SKM-1 (cell line): ENCODE data around the gene SAMD10.
A peak's percentile ranks its signal among the peaks of the same experiment; 100 is the strongest.
"Not testable (repeated sequence)": the region's sequence is repeated elsewhere in the genome, so short reads cannot be mapped to it uniquely, and the experiment has no call there.

Experiments
- DNase-seq: peaks from one replicate; lab custom pipeline; 2025; ENCODE audit not compliant: unreplicated experiment; lab: John Stamatoyannopoulos, UW

SAMD10 gene

DNA sequence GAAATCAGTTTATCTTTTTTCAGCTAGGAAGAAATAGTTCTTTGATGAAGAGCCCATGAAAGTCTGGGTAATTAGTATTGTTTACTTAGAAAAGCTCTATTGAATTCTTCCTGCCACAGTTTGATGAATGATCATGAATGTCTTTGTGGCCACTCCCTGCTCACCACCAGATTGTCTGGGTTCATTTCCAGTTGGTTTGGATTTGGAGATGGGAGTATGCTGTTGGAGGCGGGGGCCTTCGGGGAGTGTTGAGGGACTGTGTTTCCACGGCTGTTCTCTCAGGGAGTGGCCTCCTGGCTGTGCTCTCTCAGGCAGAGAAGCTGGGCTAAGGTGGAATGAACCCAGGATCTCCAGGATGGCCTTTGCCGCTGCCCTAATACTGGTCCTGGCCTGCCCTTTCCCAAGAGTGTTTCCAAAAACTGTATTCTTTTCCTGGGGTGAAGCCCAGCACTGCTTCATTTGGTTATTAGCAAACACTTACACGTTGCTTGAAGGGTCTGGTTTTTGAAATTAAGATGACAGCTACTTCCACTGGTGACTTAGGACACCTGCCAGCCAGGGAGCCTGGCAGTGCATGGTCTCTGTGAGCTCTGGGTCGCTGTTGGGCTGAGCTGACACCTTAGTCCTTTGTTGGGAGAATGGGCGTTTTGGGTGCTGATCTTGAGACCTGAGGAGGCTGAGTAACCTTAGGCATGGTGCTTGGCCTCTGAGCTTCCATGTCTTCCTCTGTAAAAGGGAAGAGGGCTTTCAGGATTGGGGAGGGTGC lies 24.7 kb upstream of the SAMD10 start:
- no peak for DNase-seq

DNA sequence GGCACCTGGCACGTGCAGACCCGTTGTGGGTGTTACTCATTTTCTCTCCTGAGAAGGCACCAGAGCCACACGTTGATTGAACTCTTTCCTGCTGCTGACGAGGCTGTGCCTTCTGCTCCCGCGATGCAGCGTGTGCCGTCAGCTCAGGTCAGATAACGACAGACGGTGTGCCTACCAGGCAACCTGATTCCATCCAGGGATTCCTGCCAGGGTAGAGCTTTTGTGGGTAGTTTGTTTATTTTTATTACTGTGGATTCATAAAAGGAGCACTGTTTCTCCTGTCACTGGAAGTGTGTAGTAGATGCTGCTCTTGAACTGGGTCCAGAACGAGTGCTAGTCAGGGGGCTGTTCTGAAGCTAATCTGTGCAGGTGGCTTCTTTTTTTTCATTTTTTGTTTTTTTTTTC lies 22.2 kb upstream of the SAMD10 start:
- DNase-seq: no peak

DNA sequence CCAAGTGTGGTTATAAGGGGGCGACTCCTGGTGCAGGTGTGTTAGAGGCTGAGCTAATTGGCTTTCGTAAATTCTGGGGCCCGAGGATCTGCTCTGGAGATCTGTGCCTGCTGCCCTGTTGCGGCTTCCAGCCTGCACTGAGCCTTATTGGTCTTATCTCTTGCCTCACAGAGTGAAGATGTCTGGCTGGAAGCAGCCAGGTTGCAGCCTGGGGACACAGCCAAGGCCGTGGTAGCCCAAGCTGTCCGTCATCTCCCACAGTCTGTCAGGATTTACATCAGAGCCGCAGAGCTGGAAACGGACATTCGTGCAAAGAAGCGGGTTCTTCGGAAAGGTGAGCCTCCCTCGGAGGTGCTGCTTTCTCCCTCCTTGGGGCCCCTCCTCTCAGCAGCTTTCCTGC lies 21.5 kb upstream of the SAMD10 start:
- no peak for DNase-seq

DNA sequence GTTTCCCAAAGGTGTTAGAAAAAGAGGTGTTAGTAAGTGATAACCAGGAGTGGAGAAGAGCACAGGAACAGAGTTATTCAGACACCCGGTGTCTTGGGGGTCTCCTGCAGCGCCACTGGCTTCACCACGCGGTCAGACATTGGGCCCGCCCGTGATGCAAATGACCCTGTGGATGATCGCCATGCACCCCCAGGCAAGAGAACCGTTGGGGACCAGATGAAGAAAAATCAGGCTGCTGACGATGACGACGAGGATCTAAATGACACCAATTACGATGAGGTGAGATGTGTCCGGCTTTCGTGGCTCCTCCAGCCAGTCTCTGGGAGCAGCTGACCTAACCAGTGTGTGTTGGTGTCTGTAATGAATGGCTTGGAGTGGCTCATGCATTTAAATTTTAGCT lies 3.5 kb upstream of the SAMD10 start:
- DNase-seq: no peak

DNA sequence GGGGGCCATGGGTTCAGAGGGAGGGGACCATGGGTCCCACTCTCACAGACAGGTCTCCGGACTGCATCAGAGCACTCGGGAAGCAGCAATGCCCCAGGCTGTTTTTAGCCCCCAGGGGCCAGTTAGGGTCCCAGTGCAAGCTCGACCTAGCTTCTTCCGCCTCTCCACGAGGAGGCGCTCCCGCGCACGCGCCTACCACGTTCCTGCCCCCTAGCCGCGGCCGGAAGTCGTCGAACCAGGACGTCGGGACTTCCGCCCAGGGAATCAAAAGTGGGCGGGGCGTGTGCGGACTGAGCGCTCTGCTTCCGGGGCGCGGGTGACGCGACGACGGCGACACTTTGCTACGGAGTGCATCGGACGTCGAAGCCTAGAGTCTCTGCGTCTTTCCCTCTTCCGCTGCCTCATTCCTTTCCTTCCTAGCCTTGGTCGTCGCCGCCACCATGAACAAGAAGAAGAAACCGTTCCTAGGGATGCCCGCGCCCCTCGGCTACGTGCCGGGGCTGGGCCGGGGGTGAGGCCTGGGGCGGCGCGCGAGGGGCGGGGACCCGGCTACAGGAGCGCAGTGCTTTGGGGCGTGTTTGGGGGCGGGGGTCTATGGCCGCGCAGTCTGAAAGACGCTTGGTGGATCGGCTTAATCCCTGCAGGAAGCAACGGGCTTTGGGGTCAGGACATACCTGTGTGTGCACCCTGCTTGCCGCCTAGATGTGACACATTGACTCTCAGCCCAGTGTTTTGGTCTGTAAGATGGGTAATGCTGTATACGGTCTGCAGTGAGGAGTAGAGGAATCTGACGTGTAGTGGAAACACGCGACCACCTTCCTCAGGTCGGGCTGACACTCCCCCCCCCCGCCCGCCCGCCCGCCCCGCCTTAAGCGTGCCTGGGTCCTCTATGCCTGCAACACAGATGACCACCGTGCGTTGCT lies 1.6 kb upstream of the SAMD10 start, which contains the start of gene PRPF6:
Gene PRPF6 (plus strand): TSS at position 327 of the 923 bp plus-strand sequence. CDS start 114 bp downstream, at position 441.
- peak; percentile 95 for DNase-seq

DNA sequence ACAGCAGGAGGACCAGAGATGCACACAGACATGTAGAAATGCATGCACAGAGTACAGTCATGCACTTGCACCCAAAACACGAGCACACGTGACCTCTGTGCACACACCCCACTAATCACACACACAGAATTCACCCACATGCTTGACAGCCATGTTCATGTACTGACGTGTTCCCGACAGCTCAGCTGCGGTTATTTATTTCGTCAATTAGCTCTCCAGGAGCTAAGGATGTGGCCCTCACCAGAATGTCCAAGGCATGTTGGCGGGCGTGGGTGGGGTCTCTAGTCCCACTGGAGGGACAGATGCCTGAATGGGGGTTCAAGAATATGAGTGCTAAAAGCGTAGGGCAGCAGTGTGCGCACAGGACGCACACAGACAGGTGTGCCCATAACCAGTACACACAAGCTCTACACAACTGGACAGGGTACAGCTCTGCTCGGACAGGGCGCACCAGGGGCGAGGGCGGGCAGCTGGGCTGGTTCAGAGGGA lies 919 bp upstream of the SAMD10 start:
- no peak for DNase-seq

DNA sequence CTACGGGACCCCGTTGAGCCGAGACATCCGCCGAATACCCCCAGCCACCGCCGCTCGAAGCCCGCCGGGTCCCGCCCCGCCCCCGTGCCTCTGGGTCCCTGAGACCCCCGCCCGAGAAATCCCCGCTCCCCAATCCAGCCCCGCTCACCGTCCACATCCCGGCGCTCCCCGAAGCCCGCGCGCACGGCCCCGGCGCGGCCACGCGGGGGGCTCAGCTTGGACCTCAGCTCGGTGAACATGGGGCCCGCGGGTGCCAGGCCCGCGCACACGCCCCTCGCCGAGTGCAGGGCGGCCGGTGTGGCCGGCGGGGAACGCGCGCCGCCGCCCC lies 249 bp downstream of the SAMD10 start:
- no peak for DNase-seq

DNA sequence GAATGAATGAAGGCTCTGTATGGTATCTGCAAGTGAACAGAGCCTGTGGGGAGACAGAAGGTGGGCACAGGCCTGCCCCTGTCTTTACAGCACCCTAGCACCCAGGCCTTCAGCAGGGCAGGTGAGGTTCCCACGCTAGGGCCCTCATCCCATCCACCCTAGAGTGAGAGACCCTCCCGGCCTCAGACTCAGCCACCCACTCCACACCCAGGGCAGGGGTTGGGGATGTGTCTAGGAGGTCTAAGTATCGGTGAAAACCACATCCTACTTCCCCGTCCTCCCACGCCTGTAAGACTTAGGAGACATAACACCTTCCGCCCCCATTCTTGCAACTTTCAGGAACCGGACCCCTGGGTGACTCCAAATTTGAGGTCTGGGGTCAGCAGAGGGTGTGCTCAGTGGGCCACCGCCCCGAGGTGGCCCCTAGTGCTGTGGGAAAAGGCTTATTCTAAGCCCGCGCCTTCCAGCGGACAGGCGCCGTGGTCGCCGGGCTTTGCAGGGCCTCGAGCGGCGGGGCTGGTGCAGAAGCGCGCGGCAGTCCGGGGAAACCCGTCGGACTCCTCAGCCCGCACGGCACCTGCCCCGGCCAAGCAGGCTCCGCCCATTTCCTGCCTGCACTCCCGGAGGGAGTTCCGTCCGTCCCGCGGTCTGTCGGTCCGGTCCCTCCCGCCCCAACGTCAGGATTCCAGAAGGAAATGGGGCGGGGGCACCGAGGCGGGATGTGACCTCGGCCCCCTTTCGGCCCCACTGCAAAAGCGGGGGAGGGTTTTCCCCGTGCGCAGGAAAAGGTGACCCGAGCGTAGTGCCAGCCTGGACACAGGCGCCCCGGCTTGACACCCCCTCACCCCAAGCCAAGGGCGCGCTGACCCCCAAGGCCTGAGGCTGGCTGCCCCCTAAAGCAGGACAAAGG lies 868 bp downstream of the SAMD10 start:
- DNase-seq: no peak

DNA sequence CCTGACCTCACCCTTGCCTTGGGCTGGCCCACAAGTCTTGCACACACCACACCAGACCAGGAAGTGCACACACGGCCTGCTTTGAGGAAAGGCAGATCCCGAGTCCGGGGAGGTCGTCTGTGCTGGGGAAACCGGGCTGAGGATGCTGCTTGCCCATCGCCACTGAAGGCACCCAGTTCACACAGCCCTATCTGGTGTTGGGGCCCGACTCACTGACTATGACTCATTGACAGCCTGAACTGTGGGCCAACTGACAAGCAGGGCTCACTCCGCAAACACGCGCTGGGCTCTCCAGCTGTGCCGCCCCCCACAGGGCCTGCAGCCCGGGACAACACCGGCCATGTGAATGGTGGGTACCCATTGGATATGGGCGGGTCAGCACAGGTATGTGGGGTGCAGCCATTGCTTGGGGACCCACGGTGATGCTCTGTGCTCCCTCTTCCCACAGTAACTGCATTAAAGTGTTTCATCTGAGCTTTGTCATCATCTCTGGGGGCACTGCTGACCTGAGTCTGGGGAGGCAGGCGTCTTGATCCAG lies 1.6 kb downstream of the SAMD10 start:
- no peak for DNase-seq

DNA sequence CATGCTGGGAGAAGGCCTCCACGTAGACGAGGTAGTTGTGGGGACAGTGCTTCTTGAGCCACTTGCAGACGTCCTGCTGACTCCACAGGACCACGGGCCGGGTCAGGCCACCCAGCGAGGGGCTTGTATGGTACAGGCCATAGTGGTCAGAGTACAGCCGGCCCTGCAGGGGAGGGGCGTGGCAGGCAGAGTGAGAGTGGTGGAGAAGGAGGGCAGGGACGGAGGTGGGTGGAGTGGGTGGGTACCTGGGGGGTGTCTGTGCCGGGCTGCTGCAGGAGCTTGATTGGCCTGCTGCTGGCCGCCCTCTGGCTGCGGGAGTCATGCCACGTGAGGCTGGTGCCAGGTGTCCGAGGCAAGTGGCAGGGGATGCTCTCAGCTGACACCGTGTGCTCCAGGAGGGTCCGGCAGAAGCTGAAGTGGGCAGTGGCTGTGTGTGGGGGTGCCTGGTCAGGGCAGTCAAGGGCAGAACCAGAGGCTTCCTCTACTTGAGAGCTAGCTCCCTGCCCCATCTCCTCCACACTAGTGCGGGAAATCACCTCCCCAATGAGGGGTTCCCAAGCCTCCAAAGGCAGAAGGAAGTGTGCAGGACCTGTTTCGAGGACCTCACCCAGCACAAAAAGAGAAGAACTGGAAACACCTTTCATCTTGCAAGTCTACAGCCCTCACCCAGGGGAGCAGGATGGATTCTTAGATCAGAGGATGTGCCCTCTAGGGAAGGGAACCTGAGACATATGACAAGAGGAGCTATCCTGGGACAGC lies 2.3 kb downstream of the SAMD10 start:
- DNase-seq: no peak

DNA sequence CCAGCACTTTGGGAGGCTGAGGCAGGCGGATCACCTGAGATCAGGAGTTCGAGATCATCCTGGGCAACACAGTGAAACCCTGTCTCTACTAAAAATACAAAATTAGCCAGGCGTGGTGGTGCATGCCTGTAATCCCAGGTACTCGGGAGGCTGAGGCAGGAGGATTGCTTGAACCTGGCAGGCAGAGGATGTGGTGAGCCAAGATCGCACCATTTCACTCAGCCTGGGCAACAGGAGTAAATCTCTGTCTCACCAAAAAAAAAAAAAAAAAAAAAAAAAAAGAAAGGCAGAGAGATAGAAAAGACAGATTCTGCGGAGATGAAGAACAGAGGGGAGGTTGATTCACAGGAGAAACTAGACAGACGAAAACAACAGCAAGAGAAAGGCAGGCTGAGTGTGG lies 2.9 kb downstream of the SAMD10 start:
- not testable (repeated sequence) for DNase-seq

DNA sequence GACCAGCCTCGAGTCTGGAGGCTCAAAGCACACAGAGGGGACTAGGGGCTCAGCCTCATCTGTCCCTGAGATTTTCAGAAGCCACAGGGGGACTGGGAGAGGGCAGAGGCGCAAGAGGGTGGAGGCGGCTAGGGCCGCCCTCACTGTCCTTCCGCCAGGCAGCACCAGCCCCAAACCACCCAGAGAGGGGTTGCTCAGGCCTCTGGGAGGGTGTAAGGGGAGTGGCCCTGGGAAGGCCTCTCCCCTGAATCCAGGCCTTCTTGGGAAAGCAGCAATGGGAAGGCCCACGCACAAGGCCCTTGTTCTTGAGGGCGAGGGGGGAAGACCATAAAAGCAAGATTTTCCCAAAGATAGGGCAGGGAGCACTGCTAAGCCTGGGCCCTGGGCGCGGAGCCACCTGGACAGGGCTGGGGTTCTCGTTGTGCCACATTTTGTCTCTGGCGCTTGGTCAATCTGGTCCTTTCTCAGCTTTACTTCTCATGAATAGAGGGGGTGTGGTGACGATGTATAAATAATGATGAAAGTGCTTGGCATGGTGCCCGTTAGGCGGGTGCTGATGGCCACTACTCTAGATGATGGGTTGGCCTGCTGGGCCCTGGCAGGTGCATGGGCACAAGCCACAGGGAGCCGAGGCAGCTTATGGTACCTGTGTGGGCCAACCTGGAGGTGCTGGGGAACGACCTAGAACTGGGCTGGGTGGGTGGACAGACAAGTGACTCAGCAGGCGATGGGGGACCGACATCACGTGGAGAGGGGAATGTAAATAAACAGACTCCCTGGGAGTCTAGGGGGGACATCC lies 4.8 kb downstream of the SAMD10 start:
- no peak for DNase-seq

DNA sequence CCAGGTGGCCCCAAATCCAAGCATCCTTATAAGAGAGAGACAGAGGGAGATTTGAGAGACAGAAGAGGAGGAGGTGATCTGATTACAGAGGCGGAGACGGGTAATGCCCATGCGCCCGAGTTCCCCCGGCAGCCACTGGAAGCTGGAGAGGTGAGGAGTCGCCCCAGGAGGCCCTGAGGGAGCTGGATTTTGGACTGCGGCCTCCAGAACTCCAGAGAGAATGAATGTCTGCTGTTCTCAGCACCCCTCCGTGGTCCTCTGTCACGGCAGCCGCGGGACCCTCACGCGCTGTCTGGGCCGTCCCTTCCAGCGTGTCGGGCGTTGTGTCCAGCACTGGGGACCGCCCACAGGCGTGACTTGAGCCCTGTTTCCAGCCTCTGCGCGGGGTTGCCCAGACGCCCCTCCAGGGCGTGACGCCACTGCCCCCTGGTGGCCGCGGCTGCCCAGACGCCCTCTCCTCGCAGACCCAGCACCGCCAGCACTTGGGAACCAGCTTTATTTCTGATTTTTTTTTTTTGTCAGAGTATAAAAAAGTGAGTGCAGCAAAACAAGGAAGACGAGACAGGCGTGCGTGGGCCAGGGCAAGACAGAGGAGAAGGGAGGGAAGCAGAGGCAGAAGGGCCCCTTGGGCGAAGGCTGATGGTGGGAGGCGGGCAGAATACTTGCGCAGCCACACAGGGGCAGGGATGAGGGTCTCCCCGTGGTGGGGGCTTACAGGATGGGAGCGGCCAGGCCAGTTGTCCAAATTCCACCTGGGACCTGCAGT lies 5.6 kb downstream of the SAMD10 start:
- peak; percentile 66 for DNase-seq

DNA sequence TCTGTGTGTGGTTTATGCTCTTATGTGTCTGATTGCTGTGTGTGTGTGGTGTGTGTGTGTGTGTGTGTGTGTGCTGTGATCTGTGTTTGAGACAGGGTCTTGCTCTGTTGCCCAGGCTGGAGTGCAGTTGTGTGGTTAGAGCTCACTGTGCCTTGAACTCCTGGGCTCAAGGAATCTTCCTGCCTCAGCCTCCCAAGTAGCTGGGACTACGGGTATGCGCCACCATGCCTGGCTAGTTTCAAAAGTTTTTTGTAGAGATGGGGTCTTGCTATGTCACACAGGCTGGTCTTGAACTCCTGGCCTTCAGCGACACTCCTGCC lies 6.3 kb downstream of the SAMD10 start:
- DNase-seq: no peak

DNA sequence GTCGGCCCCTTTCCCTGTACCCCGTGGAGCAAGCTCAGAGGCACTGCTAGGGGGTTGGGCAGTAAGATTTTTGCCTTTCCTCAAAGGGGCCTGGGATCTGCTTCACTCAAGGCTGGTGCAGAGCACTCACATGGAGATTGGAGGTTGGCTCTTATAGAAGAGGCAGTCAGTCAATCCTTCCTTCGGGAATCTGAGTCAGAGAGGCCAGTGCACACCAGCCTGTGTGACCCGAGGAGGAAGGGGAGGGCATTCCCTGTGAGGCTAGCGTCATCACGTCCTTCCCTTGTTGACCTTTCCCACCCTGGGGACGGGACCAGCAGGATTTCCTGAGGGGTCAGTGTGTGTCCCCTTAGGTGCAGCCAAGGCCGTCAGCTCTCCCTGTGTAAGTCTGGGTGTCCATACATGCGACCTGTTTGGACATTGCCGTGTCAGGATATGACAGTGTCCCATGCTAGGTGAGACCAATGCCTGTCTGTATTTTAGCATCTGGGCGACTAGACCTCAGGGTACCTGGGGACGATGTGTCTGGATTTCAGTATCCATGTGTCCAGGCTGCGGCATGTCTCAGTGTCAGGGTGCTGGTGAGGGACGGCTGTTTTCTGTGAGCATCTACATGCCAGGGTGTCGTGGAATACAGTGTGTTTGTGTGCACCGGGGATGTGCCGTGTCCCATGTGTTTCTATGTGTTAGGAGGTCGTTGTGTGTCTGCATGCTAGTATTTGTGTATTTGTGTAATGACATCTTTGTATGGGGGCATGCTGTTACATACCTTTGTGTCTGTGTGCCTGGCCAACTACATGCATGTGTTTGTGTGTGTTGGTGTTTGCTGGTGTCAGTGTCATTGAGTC lies 6.9 kb downstream of the SAMD10 start:
- no peak for DNase-seq

DNA sequence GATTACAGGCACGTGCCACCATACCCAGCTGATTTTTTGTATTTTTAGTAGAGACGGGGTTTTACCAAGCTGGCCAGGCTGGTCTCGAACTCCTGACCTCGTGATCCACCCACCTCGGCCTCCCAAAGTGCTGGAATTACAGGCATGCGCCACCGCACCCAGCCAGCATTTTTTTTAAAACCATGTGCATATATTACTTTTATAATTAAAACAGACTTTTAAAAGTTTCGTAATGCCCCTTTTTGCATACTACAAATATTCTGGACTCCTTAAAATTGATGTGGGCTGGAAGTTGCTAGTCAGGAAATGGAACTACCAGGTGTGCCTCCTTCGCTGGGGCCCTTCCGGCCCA lies 7.5 kb downstream of the SAMD10 start:
- DNase-seq: not testable (repeated sequence)

DNA sequence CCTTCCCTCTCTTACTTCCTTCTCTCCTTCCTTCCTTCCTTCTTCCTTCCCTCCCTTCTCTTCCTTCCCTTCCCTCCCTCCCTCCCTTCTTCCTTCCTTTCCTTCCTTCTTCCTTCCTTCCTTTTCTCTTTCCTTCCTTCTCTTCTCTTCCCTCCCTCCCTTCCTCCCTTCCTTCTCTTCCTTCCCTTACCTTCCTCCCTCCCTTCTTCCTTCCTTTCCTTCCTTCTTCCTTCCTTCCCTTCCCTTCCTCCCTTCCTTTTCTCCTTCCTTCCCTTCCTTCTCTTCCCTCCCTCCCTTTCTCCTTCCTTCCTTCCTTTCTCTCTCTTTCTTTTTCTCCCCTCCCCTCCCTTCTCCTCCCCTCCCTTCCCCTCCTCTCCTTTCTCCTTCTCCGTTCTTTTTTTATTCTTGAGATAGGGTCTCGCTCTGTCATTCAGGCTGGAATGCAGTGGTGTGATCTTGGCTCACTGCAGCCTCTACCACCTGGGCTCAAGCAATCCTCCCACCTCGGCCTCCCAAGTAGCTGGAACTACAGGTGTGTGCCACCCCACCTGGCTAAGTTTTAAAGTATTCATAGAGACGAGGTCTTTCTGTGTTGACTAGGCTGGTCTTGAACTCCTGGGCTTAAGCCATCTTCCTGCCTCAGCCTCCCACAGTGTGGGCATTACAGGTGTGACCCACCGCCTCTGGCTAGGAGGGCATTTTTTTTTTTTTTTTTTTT lies 8.6 kb downstream of the SAMD10 start:
- no peak for DNase-seq
